NCI-H2171 treated with DMSO at 0.1 percent for 48 hours (cell line): ENCODE measurements around the gene RSPH3.
"Not testable (repeated sequence)": the region's sequence is repeated elsewhere in the genome, so short reads cannot be mapped to it uniquely, and the experiment has no call there.

ENCODE experiments used
- DNase-seq: peaks from one replicate; lab custom pipeline; 2025; lab: John Stamatoyannopoulos, UW

The RSPH3 gene

DNA sequence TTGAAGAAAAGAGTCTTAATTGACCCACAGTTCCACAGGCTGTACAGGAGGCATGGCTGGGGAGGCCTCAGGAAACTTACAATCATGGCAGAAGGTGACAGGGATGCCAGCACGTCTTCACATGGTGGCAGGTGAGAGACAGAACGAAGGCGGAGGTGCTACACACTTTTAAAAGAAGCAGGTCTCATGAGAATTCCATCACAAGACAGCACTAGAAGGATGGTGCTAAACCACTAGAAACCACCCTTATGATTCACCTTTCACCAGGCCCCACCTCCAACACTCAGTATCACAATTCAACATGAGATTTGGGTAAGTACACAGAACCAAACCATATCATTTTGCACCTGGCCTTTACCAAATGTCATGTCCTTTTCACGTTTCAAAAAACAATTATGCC lies 23.9 kb upstream of the RSPH3 start:
- DNase-seq: no peak

- no peak for DNase-seq
These were observed 20.0 kb upstream of the RSPH3 start for GRCh38 chr6:159020011-159020410.

DNA sequence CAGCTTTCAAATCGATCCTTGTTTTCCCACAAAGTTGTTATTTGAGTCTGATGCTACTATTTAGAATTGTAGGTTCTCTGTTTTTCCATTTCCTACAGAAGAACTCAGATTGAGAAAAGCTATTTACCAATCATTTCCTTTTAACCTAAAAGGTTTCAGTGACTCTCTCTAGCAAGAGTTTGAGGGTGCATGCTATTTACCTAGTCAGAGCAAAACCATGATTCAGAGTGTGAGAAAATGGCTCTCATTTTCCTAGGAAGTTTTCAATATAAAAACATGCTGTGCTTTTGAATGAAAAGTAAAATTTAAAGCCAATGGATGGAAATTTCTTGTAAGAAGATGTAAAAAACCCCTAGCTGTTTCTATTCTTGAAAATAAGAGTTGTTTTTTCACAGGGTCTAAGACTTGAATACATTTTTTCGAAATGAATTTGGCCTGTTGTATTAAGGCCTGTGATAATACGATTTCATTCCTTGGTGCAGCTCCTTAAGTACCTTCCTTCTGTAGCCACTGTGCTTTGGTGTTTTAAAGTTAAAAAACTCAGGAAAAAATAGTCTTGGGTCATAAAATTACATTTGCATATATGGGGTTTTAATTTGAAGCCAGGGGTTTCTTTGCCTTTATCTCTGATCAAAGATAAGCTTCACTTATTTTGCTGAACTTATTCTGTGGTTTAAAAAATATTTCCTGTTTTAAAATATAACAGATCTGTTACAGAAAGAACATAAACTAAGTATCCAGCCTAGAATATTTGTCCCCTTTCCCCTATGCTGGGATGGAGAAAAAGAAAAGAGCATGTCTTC lies 18.0 kb upstream of the RSPH3 start:
- no peak for DNase-seq

- no peak for DNase-seq
These were observed 14.4 kb upstream of the RSPH3 start for GRCh38 chr6:159014406-159014805.

DNA sequence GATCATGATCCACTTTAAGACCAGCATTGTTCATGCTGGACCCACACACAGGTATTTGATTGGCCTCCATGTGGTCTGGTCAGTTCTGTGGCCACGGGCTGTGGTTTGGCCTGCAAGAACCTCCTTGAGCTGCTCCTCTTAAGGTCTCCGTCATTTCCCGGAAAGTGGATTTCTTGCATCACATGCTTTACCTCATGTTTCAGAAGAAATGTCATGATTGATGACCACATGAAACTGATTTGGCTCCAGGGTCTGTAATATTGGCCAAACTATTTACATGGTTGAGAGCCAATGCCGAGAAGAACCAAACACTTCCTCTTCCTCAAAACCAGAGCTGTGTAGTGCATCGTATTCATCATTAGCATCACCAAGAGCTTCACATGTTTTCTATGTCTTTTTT lies 13.2 kb upstream of the RSPH3 start:
- DNase-seq: no peak

DNA sequence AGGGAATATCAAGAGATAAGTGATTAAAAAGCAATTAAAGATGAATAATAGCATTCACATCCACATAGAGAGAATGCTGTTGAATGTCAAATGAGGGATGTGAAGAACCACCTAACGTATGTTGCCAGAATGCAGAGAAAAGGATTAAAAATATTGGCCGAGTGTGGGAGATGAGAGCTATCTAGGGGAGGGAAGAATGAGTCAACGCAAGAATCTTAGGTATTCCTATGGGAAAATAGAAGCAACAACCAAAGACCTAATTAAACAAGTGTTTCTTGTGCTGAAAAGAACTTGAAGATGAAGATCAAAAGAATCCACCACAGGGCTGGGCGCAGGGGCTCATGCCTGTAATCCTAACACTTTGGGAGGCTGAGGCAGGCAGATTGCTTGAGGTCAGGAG lies 12.2 kb upstream of the RSPH3 start:
- DNase-seq: no peak

- DNase-seq: not testable (repeated sequence)
These were observed 10.1 kb upstream of the RSPH3 start for GRCh38 chr6:159010037-159010612.

- peak; percentile 50 for DNase-seq
These were observed 8.8 kb upstream of the RSPH3 start for GRCh38 chr6:159008656-159009288.

GRCh38 chr6:159007510-159007909 lies 7.5 kb upstream of the RSPH3 start:
- no peak for DNase-seq

GRCh38 chr6:159005436-159005835 lies 5.4 kb upstream of the RSPH3 start:
- no peak for DNase-seq

DNA sequence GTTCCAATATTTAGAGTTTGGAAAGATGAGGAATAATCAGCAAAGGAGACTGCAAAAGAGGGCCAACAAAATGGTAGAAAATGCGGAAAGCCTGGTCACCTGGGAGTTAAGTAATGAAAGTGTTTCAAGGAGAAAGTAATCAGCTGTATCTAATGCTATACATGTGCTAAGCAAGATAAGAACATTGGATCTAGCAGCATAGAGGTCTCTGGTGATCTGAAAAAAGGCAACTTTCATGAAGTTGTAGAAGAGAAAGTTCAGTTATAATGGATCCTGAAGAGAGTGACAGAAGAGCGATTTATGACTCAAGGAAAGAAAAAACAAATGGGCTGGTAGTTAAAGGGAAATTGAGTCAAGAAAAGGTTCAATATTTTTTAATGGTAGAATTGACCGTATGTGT lies 4.6 kb upstream of the RSPH3 start:
- no peak for DNase-seq

DNA sequence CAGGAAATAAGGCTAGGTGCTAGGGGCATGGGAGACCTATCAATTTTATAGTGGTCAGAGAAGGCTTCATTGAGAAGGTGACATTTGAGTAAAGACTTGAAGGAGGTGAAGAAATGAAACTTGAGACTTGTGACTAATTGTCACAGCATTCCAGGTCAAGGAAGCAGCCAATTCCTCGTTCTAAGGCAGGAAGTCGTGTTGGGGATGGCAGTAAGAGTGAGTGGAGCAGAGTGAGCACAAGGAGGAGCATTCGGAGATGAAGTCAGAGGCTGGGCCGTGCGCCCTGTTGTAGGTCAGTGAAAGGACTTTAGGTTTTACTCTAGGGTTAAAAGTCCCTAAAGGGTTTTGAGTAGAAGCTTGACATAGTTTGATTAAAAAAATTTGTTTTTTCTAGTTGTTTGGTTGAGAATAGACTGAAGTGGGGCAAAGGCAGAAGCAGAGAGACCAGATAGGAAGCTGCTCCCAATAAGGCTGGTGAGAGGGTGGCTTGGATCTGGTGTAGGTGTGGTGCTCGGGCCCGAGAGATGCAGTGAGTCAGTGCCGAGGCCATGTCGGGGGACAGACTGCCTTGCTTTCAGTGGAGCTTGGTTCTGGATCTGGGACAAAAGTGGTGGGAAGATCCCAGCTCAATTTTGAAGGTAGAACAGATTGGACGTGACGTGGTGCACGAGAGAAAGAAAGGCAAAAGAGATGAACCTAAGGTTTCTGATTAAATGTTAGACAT lies 2.6 kb upstream of the RSPH3 start:
- no peak for DNase-seq

GRCh38 chr6:158999154-158999665 lies 792 bp downstream of the RSPH3 start:
- no peak for DNase-seq

DNA sequence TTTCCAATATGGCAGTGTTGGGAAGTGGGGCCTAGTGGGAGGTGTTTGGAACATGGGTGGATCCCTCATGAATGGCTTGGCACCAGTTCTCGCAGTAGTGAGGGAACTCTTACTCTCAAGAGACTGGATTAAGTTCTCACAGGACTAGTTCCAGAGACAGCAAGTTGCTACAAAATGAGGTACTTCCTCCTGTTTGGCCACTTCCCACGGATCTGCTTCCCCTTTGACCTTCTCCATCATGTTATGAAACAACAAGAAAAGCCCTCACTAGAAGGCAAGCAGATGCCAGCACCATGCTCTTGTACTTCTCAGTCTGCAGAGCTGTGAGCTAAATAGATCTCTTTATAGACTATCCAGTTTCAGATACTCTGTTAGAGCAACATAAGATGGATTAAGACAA lies 3.1 kb downstream of the RSPH3 start:
- DNase-seq: no peak

GRCh38 chr6:158993639-158994038 lies 6.4 kb downstream of the RSPH3 start:
- DNase-seq: no peak

- no peak for DNase-seq
These were observed 8.8 kb downstream of the RSPH3 start for GRCh38 chr6:158991017-158991723.

DNA sequence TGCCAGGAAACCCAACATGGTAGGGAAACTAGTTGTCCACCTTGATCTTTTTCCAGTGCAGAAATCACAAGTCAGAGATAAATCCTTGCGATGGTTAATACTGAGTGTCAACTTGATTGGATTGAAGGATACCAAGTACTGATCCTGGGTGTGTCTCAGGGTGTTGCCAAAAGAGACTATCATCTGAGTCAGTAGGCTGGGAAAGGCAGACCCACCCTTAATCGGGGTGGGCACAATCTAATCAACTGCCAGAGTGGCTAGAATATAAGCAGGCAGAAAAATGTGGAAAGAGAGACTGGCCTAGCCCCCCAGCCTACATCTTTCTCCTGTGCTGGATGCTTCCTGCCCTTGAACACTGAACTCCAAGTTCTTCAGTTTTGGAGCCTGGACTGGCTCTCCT lies 10.3 kb downstream of the RSPH3 start:
- not testable (repeated sequence) for DNase-seq

DNA sequence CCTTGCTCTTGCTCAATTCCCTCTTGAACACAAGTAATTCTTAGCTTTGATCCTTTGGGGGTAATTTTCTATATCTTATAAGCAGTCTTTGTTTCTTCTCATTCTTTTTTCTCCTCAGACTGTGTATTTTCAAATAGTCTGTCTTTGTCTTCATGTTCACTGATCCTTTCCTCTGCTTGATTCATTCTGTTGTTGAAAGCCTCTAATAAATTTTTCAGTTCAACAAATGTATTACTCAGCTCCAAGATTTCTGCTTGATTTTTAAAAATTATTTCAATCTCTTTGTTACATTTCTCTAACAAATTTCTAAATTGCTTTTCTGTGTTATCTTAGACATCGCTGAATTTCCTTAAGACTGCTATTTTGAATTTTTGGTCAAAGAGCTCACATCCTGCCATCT lies 11.5 kb downstream of the RSPH3 start:
- no peak for DNase-seq

- DNase-seq: no peak
These were observed 12.3 kb downstream of the RSPH3 start for GRCh38 chr6:158987657-158988056.

GRCh38 chr6:158978757-158979156 lies 21.2 kb downstream of the RSPH3 start:
- no peak for DNase-seq

- DNase-seq: no peak
These were observed 22.6 kb downstream of the RSPH3 start for GRCh38 chr6:158977382-158977781.
